H1 (cell line): Measurements from ENCODE around the gene STRIP2. TPM values are rescaled to one million over a fixed set of nuclear protein-coding genes. Genes with fewer than 3 reads are reported as not detected.

Experiments
- CHD1 ChIP-seq: IDR thresholded peaks from 2 replicates; pipeline ENCODE4 v1.6.1; 2012; ENCODE audit warnings: low read depth, low read length, improper control_type of control experiment
- CHD7 ChIP-seq: fragments of 300-600 bp; sonication (generic); IDR thresholded peaks from 2 replicates; pipeline ENCODE4 v1.7.1; 2012; ENCODE audit warnings: low read length, moderate library complexity, mild to moderate bottlenecking, inconsistent platforms; ENCODE audit not compliant: insufficient replicate concordance
- EZH2 ChIP-seq: fragments of 200-600 bp; sonication (generic); IDR thresholded peaks from 2 replicates; pipeline ENCODE4 v1.7.1; 2012; ENCODE audit warnings: low read depth, mild to moderate bottlenecking, moderate library complexity, low read length, inconsistent platforms; ENCODE audit not compliant: severe bottlenecking
- GTF2F1 ChIP-seq: IDR thresholded peaks from 2 replicates; pipeline ENCODE4 v1.6.1; 2012; ENCODE audit warnings: low read depth, low read length, improper control_type of control experiment, borderline replicate concordance
- KDM4A ChIP-seq: IDR thresholded peaks from one replicate; pipeline ENCODE4 v1.7.1; 2012; ENCODE audit warnings: low read depth, mild to moderate bottlenecking, moderate library complexity, low read length, inconsistent platforms; ENCODE audit not compliant: severe bottlenecking
- RFX5 ChIP-seq: IDR thresholded peaks from 2 replicates; pipeline ENCODE4 v1.6.1; 2011; ENCODE audit warnings: low read depth, low read length, improper control_type of control experiment, borderline replicate concordance
- SIX5 ChIP-seq: IDR thresholded peaks from 2 replicates; pipeline ENCODE4 v1.6.1; 2011; ENCODE audit warnings: mild to moderate bottlenecking, low read depth, low read length
- SP2 ChIP-seq: IDR thresholded peaks from 2 replicates; pipeline ENCODE4 v1.6.1; 2012; ENCODE audit warnings: mild to moderate bottlenecking, low read length, inconsistent platforms
- SUZ12 ChIP-seq: fragments of 200-600 bp; sonication (generic); IDR thresholded peaks from 2 replicates; pipeline ENCODE4 v1.6.1; 2012; ENCODE audit warnings: mild to moderate bottlenecking, inconsistent platforms, low read length, moderate library complexity, mixed read lengths
- TCF12 ChIP-seq: IDR thresholded peaks from 2 replicates; pipeline ENCODE4 v1.6.1; 2011; ENCODE audit warnings: low read depth, mild to moderate bottlenecking, low read length
- TEAD4 ChIP-seq: IDR thresholded peaks from 2 replicates; pipeline ENCODE4 v1.6.1; 2012; ENCODE audit warnings: low read depth, low read length, inconsistent platforms, mixed read lengths
- polyA plus RNA-seq, 7 experiments: library from polyadenylated mRNA; depleted of rRNA in 3 of 7; stranded (reverse) in 5 of 7; unstranded in 2 of 7; fragments of >200 nt in 5 of 7; fragments of 200-250 nt in 2 of 7; gene quantifications; 1 replicate in 5 of 7; 2 replicates in 1 of 7; 4 replicates in 1 of 7; pipeline versions ENCODE4 v1.2.1 to v1.2.3, GENCODE V29; 2011 to 2013; ENCODE audit warnings: missing spikeins in 2 of 7, mixed read lengths in 2 of 7
- total RNA-seq: library from RNA; stranded (reverse); fragmentation: NEBNext Ultra II Directional; extraction: Animal tissue kit (Norgen Biotek cat#: 25700); gene quantifications from 2 replicates; pipeline ENCODE4 v1.2.1, GENCODE V29; 2021

STRIP2 gene
- total and polyA plus RNA-seq, 2 of the 8 experiments (the other 6 are each of a cell fraction or from before 2014, with no cell fraction given), result 5.3 to 8.2 TPM

DNA sequence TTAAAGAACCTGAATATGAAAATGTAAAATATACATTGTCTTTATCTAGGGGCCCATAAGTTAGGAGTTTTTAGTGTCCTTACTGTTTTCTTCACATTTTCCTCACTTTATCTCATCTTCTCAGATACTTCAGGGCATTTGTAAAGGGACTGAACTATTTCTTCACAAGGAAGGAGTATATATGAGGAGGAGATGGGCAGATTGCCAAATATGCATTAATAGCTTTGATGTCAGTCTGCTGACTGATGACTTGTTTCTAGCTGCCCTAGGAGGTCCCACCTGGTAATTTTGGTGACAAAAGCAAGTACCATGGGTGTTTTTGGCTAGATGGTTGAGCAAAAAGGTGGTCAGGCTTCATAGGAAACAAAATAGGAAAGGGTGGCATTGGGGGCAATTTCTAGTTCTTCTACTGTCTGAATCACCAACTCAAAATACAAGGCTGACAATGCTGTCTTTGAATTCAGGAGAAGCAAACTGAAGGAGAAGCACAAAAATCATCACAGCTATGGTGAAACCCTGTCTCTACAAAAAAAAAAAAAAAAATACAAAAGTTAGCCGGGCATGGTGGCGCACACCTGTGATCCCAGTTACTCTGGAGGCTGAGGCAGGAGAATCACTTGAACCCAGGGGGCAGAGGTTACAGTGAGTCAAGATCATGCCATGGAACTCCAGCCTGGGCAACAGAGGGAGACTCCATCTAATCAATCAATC lies 10.4 kb upstream of the STRIP2 start (continued):
- no peak for TF ChIP-seq CHD7
- TF ChIP-seq SP2, result no peak
- no peak for TF ChIP-seq TEAD4
- no peak for TF ChIP-seq EZH2
- TF ChIP-seq GTF2F1, result no peak
- TF ChIP-seq SUZ12, result no peak
- TF ChIP-seq RFX5, result no peak
- no peak for TF ChIP-seq CHD1
- no peak for TF ChIP-seq KDM4A
- no peak for TF ChIP-seq TCF12
- TF ChIP-seq SIX5, result no peak
